A549 (cell line): Measurements from ENCODE around the gene PPP2R2C. TPM values are rescaled to one million over a fixed set of nuclear protein-coding genes. Genes with fewer than 3 reads are reported as not detected.

Experiments
- ATAC-seq, 2 experiments: fragments of 200-7000 bp in 1 of 2; fragments of >200 bp in 1 of 2; cut with Nextera tagmentation in 1 of 2; cut with Tn5 transposase in 1 of 2; 3 replicates each; pipeline versions ENCODE4 v1.8.0 to v1.9.1; 2018 to 2020; ENCODE audit warnings: mild to moderate bottlenecking in 1 of 2, moderate library complexity in 1 of 2
- CTCF ChIA-PET: fragments of 300-600 bp; sonication (Branson Sonifier 250); formaldehyde crosslinking; extraction: SDS; loops from one replicate; lab custom pipeline; 2021; ENCODE audit warnings: antibody characterized with exemption, inconsistent platforms; lab: Yijun Ruan, JAX
- POLR2A ChIA-PET: fragments of 350-600 bp; formaldehyde crosslinking; extraction: SDS; loops from one replicate; lab custom pipeline; 2021; ENCODE audit warnings: antibody characterized with exemption, inconsistent platforms; lab: Yijun Ruan, JAX
- DNase-seq, 2 experiments: peaks; one replicate each; pipeline versions ENCODE4 v3.0.0 to v3.0.0-alpha.2; 2011 to 2016; ENCODE audit warnings: low read depth in 1 of 2, low spot score in 1 of 2
- FAIRE-seq: peaks from 2 replicates; lab custom pipeline; 2011; peaks lifted over from hg19 to GRCh38; lab: Jason Lieb, UNC
- H3K27ac ChIP-seq, 2 experiments: fragments of >200 bp; sonication (Bioruptor Twin); formaldehyde crosslinking; 3 replicates each; pipeline ENCODE4 v1.5.1; 2016 to 2017
- H3K4me1 ChIP-seq: fragments of >200 bp; sonication (Bioruptor Twin); formaldehyde crosslinking; 3 replicates; pipeline ENCODE4 v1.6.1; 2016
- H3K4me2 ChIP-seq: fragments of >200 bp; sonication (Bioruptor Twin); formaldehyde crosslinking; 3 replicates; pipeline ENCODE4 v1.6.1; 2016
- H3K4me3 ChIP-seq: fragments of >200 bp; sonication (Bioruptor Twin); formaldehyde crosslinking; 3 replicates; pipeline ENCODE4 v1.5.1; 2016
- H3K9me3 ChIP-seq: fragments of >200 bp; sonication (Bioruptor Twin); formaldehyde crosslinking; 3 replicates; pipeline ENCODE4 v1.6.1; 2016
- ATOH8 ChIP-seq: fragments of 250-450 bp; sonication (Bioruptor Pico); IDR thresholded peaks from 2 replicates; pipeline ENCODE4 v1.5.0; 2020; ENCODE audit warnings: low read depth, mild to moderate bottlenecking, moderate library complexity
- BHLHE40 ChIP-seq: IDR thresholded peaks from 2 replicates; pipeline ENCODE4 v1.6.1; 2012; ENCODE audit warnings: low read depth, low read length, inconsistent platforms
- CBX8 ChIP-seq: fragments of 200-600 bp; sonication (generic); IDR thresholded peaks from 2 replicates; pipeline ENCODE4 v1.6.1; 2016
- CHD2 ChIP-seq: fragments of 150-350 bp; IDR thresholded peaks from 2 replicates; pipeline ENCODE4 v1.6.1; 2014; ENCODE audit warnings: low read length; ENCODE audit not compliant: partially characterized antibody
- E2F6 ChIP-seq: IDR thresholded peaks from 2 replicates; pipeline ENCODE4 v1.6.1; 2012; ENCODE audit warnings: low read depth, borderline replicate concordance
- EHF ChIP-seq: fragments of 250-450 bp; sonication (Bioruptor Pico); IDR thresholded peaks from 2 replicates; pipeline ENCODE4 v1.5.0; 2020; ENCODE audit warnings: mild to moderate bottlenecking
- EHMT2 ChIP-seq: fragments of 200-600 bp; sonication (generic); IDR thresholded peaks from 2 replicates; pipeline ENCODE4 v1.6.1; 2016; ENCODE audit warnings: antibody characterized with exemption, low read depth, mild to moderate bottlenecking, moderate library complexity
- EP300 ChIP-seq, 2 experiments: fragments of >200 bp; sonication (Bioruptor Twin); formaldehyde crosslinking; IDR thresholded peaks; 2 replicates in 1 of 2; 3 replicates in 1 of 2; pipeline ENCODE4 v1.6.1; 2016 to 2017
- GATA3 ChIP-seq: IDR thresholded peaks from 2 replicates; pipeline ENCODE4 v1.6.1; 2012; ENCODE audit warnings: borderline replicate concordance
- HDAC2 ChIP-seq: fragments of 200-600 bp; sonication (generic); IDR thresholded peaks from 2 replicates; pipeline ENCODE4 v1.6.1; 2016
- HMGXB4 ChIP-seq: fragments of 250-450 bp; sonication (Bioruptor Pico); IDR thresholded peaks from 2 replicates; pipeline ENCODE4 v1.5.0; 2021; ENCODE audit warnings: mild to moderate bottlenecking, moderate library complexity, borderline replicate concordance
- JUN ChIP-seq, 2 experiments: fragments of >200 bp; sonication (Bioruptor Twin); formaldehyde crosslinking; IDR thresholded peaks; 2 replicates in 1 of 2; 3 replicates in 1 of 2; pipeline ENCODE4 v1.6.1; 2016 to 2017
- KDM5A ChIP-seq: fragments of 200-600 bp; sonication (generic); IDR thresholded peaks from 2 replicates; pipeline ENCODE4 v1.6.1; 2016; ENCODE audit warnings: antibody characterized with exemption, mild to moderate bottlenecking
- MAFK ChIP-seq: fragments of 450-650 bp; IDR thresholded peaks from 2 replicates; pipeline ENCODE4 v1.6.1; 2014; ENCODE audit not compliant: partially characterized antibody
- MAZ ChIP-seq: fragments of 150-350 bp; IDR thresholded peaks from 2 replicates; pipeline ENCODE4 v1.6.1; 2014; ENCODE audit warnings: antibody characterized with exemption, low read depth, low read length, borderline replicate concordance
- NFE2L2 ChIP-seq: fragments of 150-350 bp; conservative IDR thresholded peaks from 2 replicates; pipeline ENCODE4 v1.6.1; 2014; ENCODE audit warnings: low read length
- NPAS2 ChIP-seq: fragments of 250-450 bp; sonication (Bioruptor Pico); IDR thresholded peaks from 2 replicates; pipeline ENCODE4 v1.8.0; 2022; ENCODE audit warnings: mild to moderate bottlenecking, moderate library complexity, borderline replicate concordance
- PBX3 ChIP-seq: IDR thresholded peaks from 2 replicates; pipeline ENCODE4 v1.6.1; 2012
- POLR2AphosphoS2 ChIP-seq: conservative IDR thresholded peaks from 2 replicates; pipeline ENCODE4 v1.6.1; 2012; ENCODE audit warnings: low read length, improper control_type of control experiment, inconsistent platforms
- RARB ChIP-seq: fragments of 250-450 bp; sonication (Bioruptor Pico); IDR thresholded peaks from 2 replicates; pipeline ENCODE4 v1.8.0; 2021; ENCODE audit warnings: mild to moderate bottlenecking, moderate library complexity
- RCOR1 ChIP-seq: fragments of 150-350 bp; IDR thresholded peaks from 2 replicates; pipeline ENCODE4 v1.6.1; 2014; ENCODE audit warnings: antibody characterized with exemption, low read length, low read depth
- REST ChIP-seq: fragments of 200-600 bp; sonication (generic); IDR thresholded peaks from 2 replicates; pipeline ENCODE4 v1.6.1; 2016; ENCODE audit warnings: antibody characterized with exemption, mild to moderate bottlenecking, moderate library complexity
- RFX5 ChIP-seq: fragments of 450-650 bp; IDR thresholded peaks from 2 replicates; pipeline ENCODE4 v1.7.1; 2014; ENCODE audit warnings: antibody characterized with exemption, mild to moderate bottlenecking, moderate library complexity
- RNF2 ChIP-seq: fragments of 200-600 bp; sonication (generic); IDR thresholded peaks from 2 replicates; pipeline ENCODE4 v1.6.1; 2016; ENCODE audit warnings: low read depth, mild to moderate bottlenecking, antibody characterized with exemption, moderate library complexity, borderline replicate concordance
- SREBF2 ChIP-seq: fragments of 450-650 bp; IDR thresholded peaks from 2 replicates; pipeline ENCODE4 v1.6.1; 2014; ENCODE audit warnings: mild to moderate bottlenecking, moderate library complexity
- ZC3H11A ChIP-seq: fragments of 450-650 bp; IDR thresholded peaks from 2 replicates; pipeline ENCODE4 v1.6.1; 2014; ENCODE audit warnings: antibody characterized with exemption, mild to moderate bottlenecking
- WGBS: methylation state at CpG from one replicate; pipeline ENCODE4 v1.1.6; 2017; ENCODE audit errors: missing lambda C conversion rate; 5-methylcytosine and 5-hydroxymethylcytosine counted together
- polyA plus RNA-seq, 4 experiments: library from polyadenylated mRNA; depleted of rRNA in 3 of 4; stranded (reverse); fragments of >200 nt; fragmentation: RNase III in 1 of 4; extraction: RNeasy Plus Mini Kit Qiagen cat#74134 plus additional on column Dnase treatment in 1 of 4; gene quantifications; 2 replicates in 3 of 4; 3 replicates in 1 of 4; pipeline ENCODE4 v1.2.3, GENCODE V29; 2011 to 2017
- TF ChIP-seq, protein P1 (sequence below): fragments of >200 bp; sonication (Bioruptor Twin); formaldehyde crosslinking; IDR thresholded peaks from 3 replicates; pipeline ENCODE4 v1.6.1; 2016

The PPP2R2C gene
- polyA plus RNA-seq, 2 of the 4 experiments (the other 2 are of a cell fraction), result 23.9 to 29.4 TPM

DNA sequence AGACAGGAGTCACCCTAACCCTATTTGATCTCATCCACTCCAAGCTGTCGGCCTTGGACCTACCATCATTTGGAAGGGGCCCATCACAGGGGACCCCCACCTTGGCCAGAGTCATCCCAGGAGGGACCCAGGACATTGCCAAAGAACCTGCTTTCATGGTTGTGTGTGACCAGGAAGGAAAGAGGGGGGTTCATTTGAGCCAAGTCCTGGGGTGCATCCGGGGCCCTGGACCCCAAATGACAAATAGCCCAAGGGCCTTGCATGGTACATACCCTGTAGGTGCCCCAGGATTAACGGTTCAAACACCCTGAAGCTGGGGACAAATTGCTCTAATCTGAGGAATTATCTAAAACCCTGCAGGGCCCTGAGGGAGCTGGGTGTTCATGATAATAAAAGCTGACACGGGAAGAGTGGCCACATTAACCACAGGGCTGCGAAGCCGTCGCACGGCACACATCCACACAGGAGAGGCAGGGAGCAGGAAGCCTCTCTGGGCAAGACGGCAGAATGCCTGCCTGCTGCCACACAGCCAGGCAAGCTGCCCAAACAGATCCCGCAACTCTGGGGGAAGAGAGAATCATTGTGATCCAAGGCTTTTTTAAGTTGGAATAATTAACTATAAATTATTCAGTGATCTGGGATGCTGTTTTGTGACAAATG is 28.2 kb upstream of the PPP2R2C start:
- no peak overlapping the region for H3K4me3 ChIP-seq
- no peak overlapping the region for H3K27ac ChIP-seq
- TF ChIP-seq CHD2, result no peak
- no peak for TF ChIP-seq EP300 (IDR thresholded peaks at IDR 0.05)
- TF ChIP-seq HDAC2, result no peak
- TF ChIP-seq RNF2, result no peak
- TF ChIP-seq JUN (IDR thresholded peaks at IDR 0.05), result no peak
- no peak for TF ChIP-seq GATA3
- TF ChIP-seq SREBF2, result no peak
- TF ChIP-seq NFE2L2, result no peak
- no peak for TF ChIP-seq ZC3H11A
- no peak for TF ChIP-seq NPAS2 (CRISPR knock-in tag)
- TF ChIP-seq EHMT2, result no peak
- TF ChIP-seq RFX5, result no peak
- TF ChIP-seq RARB, result no peak
- TF ChIP-seq ATOH8, result no peak
- TF ChIP-seq HMGXB4 (CRISPR knock-in tag), result no peak
- no peak for TF ChIP-seq MAFK
- TF ChIP-seq, protein P1, sequence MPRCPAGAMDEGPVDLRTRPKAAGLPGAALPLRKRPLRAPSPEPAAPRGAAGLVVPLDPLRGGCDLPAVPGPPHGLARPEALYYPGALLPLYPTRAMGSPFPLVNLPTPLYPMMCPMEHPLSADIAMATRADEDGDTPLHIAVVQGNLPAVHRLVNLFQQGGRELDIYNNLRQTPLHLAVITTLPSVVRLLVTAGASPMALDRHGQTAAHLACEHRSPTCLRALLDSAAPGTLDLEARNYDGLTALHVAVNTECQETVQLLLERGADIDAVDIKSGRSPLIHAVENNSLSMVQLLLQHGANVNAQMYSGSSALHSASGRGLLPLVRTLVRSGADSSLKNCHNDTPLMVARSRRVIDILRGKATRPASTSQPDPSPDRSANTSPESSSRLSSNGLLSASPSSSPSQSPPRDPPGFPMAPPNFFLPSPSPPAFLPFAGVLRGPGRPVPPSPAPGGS, result no peak
- TF ChIP-seq REST, result no peak
- no peak for TF ChIP-seq EHF (CRISPR knock-in tag)
- TF ChIP-seq KDM5A, result no peak
- ChIA-PET POLR2A (no interaction called here), CTCF (interaction anchor here (0.6 kb wide), 1 partner anchor 43 kb away, joined by 3 read pairs; no protein-coding TSS in a partner anchor)
- no peaks in the 10 kb centered on the region for H3K4me1 ChIP-seq
- FAIRE-seq, result no peak
- WGBS, result 56% methylated on average over 9 of the region's 10 CpGs
- no peak for DNase-seq
- peaks cover 18% of the 10 kb centered on the region for H3K9me3 ChIP-seq
- H3K4me2 ChIP-seq, result no peak overlapping the region
- ATAC-seq, result no peak

GRCh38 chr4:6499238-6499600 is 26.8 kb upstream of the PPP2R2C start:
- FAIRE-seq (no peak), ATAC-seq (no peak), DNase-seq (no peak)
- Histone ChIP-seq H3K9me3 (peaks cover 6% of the 10 kb centered on the region; the same call in 2 of the 3 replicates), H3K4me1 (no peaks in the 10 kb centered on the region), H3K4me2 (no peak overlapping the region), H3K4me3 (no peak overlapping the region), H3K27ac (no peak overlapping the region)
- WGBS, result 67% methylated on average over 6 of the region's 6 CpGs
- ChIA-PET POLR2A (no interaction called here), CTCF (interaction anchor here (0.5 kb wide), 1 partner anchor 50 kb away, joined by 3 read pairs; no protein-coding TSS in a partner anchor)
- TF ChIP-seq HMGXB4 (CRISPR knock-in tag), result no peak
- TF ChIP-seq E2F6, result no peak
- no peak for TF ChIP-seq BHLHE40
- no peak for TF ChIP-seq MAZ
- no peak for TF ChIP-seq PBX3
- TF ChIP-seq CHD2, result no peak
- no peak for TF ChIP-seq POLR2AphosphoS2
- no peak for TF ChIP-seq RCOR1
- TF ChIP-seq CBX8, result no peak
